CD4-positive, alpha-beta T cell treated with Interleukin-4 for 1 hour (primary cell): Measurements from ENCODE around the gene DCTN1.
"Not testable (repeated sequence)": the region's sequence is repeated elsewhere in the genome, so short reads cannot be mapped to it uniquely, and the experiment has no call there.

Experiments used
- DNase-seq, 2 donors: peaks; one replicate each; pipeline ENCODE4 v3.0.0-alpha.2; 2020 to 2022

Gene DCTN1

GRCh38 chr2:74368499-74368898 is 11.6 kb downstream of the DCTN1 start:
- no peak for DNase-seq

GRCh38 chr2:74367789-74368188 is 12.3 kb downstream of the DCTN1 start:
- DNase-seq, result no peak

GRCh38 chr2:74366036-74366435 is 14.1 kb downstream of the DCTN1 start:
- DNase-seq, result no peak

GRCh38 chr2:74364533-74365505 is 15.3 kb downstream of the DCTN1 start:
- no peak for DNase-seq

- DNase-seq, result no peak
These were observed 18.8 kb downstream of the DCTN1 start for GRCh38 chr2:74361327-74361726.

- no peak for DNase-seq
These were observed 22.5 kb downstream of the DCTN1 start for GRCh38 chr2:74357627-74358026.

- no peak for DNase-seq
These were observed 30.2 kb downstream of the DCTN1 start for GRCh38 chr2:74349889-74350288.

GRCh38 chr2:74347742-74348141 is 32.4 kb downstream of the DCTN1 start:
- DNase-seq, result no peak

GRCh38 chr2:74347303-74347702 is 32.8 kb downstream of the DCTN1 start:
- no peak for DNase-seq

GRCh38 chr2:74345272-74345943 is 34.7 kb downstream of the DCTN1 start:
- no peak for DNase-seq

GRCh38 chr2:74343316-74343715 is 36.8 kb downstream of the DCTN1 start, which contains the start of gene SLC4A5:
Gene SLC4A5, minus strand, starts transcription at chr2:74343416. Its CDS starts 28,393 bp downstream, at chr2:74315023.
- DNase-seq, result no peak

- DNase-seq, result not testable (repeated sequence)
These were observed 43.9 kb downstream of the DCTN1 start for GRCh38 chr2:74336227-74336626.

- peak; percentile 70 to 73 for DNase-seq
These were observed 45.2 kb downstream of the DCTN1 start for GRCh38 chr2:74334931-74335333.

GRCh38 chr2:74333896-74334586 is 46.1 kb downstream of the DCTN1 start:
- DNase-seq, result no peak

GRCh38 chr2:74333175-74333574 is 46.9 kb downstream of the DCTN1 start:
- DNase-seq, result no peak

- DNase-seq, result no peak
These were observed 47.4 kb downstream of the DCTN1 start for GRCh38 chr2:74332550-74333174.

- DNase-seq, result no peak
These were observed 51.5 kb downstream of the DCTN1 start for GRCh38 chr2:74328573-74328972.

- DNase-seq, result no peak
These were observed 52.0 kb downstream of the DCTN1 start for GRCh38 chr2:74328074-74328473.

GRCh38 chr2:74327627-74328026 is 52.5 kb downstream of the DCTN1 start:
- no peak for DNase-seq

- no peak for DNase-seq
These were observed 52.9 kb downstream of the DCTN1 start for GRCh38 chr2:74327199-74327598.

- DNase-seq, result no peak
These were observed 54.3 kb downstream of the DCTN1 start for GRCh38 chr2:74325815-74326214.

- DNase-seq, result no peak
These were observed 58.4 kb downstream of the DCTN1 start for GRCh38 chr2:74321737-74322136.

- DNase-seq, result no peak
These were observed 62.4 kb downstream of the DCTN1 start for GRCh38 chr2:74317701-74318100.
